GM18520 (cell line): Measurements from ENCODE around the gene C5AR1.
"Not testable (repeated sequence)": the region's sequence is repeated elsewhere in the genome, so short reads cannot be mapped to it uniquely, and the experiment has no call there.

Experiments
- ATAC-seq: cut with Tn5 transposase; IDR thresholded peaks from one replicate; pipeline ENCODE4 v1.9.1; 2021; ENCODE audit not compliant: unreplicated experiment

The C5AR1 gene

GRCh38 chr19:47362321-47362720 lies 52.7 kb downstream of the C5AR1 start:
- ATAC-seq = no peak

GRCh38 chr19:47363758-47364531 lies 54.3 kb downstream of the C5AR1 start:
- ATAC-seq = no peak

GRCh38 chr19:47365455-47365854 lies 55.8 kb downstream of the C5AR1 start:
- not testable (repeated sequence) for ATAC-seq

GRCh38 chr19:47370045-47370611 lies 60.5 kb downstream of the C5AR1 start:
- ATAC-seq = no peak

GRCh38 chr19:47371261-47371660 lies 61.6 kb downstream of the C5AR1 start:
- ATAC-seq = no peak
